ENCODE results near the gene RCHY1.

- TF ChIP-seq SIN3A (IDR thresholded peaks at IDR 0.05; ENCODE audit: borderline replicate concordance, insufficient read depth, low read depth, low read length) (no peak), POLR2AphosphoS5 (IDR thresholded peaks at IDR 0.05; ENCODE audit: low read depth, low read length) (no peak), CTCF (IDR thresholded peaks at IDR 0.05) (no peak), REST (IDR thresholded peaks at IDR 0.05; ENCODE audit: insufficient read depth in 1 of 2, low read depth in 2 of 2, low read length in 1 of 2) (no peak), TCF7L2 (IDR thresholded peaks at IDR 0.05; ENCODE audit: low read depth, low read length) (no peak)
Observed at GRCh38 chr4:75505630-75506029, 8.6 kb downstream of the RCHY1 start.

All from Panc1 (cell line).